Measurements from ENCODE around the gene UNC93B1.
A peak's percentile ranks its signal among the peaks of the same experiment; 100 is the strongest.

Gene UNC93B1

DNA sequence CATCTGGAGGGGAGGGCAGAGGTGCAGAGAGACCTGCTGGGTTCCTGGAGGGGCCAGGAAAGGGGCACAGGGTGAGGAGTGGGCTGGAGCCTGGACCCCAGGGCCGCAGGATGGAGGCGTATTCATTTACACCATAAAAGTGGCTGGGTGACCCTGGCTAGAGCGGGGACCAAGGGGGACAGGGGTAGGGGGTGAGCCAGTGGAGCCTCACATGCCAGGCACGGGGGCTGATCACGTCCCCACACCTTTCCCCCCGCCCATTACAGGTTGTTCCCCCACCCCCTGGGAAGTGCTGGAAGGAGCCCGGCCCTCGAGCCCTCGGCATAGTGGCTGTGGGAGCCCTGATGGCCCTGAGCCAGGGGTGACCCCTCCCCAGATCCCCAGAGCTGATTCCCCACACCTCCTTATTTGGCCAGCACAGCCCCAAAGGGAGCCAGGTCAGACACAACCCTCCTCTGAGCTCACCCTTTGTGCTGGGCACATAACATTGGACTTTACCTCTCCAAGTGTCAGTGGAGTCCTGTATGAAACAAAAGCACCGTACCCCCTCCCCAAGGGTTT lies 35.7 kb upstream of the UNC93B1 start:
- peak in 1 of 2 experiments; percentile 27 for DNase-seq

DNA sequence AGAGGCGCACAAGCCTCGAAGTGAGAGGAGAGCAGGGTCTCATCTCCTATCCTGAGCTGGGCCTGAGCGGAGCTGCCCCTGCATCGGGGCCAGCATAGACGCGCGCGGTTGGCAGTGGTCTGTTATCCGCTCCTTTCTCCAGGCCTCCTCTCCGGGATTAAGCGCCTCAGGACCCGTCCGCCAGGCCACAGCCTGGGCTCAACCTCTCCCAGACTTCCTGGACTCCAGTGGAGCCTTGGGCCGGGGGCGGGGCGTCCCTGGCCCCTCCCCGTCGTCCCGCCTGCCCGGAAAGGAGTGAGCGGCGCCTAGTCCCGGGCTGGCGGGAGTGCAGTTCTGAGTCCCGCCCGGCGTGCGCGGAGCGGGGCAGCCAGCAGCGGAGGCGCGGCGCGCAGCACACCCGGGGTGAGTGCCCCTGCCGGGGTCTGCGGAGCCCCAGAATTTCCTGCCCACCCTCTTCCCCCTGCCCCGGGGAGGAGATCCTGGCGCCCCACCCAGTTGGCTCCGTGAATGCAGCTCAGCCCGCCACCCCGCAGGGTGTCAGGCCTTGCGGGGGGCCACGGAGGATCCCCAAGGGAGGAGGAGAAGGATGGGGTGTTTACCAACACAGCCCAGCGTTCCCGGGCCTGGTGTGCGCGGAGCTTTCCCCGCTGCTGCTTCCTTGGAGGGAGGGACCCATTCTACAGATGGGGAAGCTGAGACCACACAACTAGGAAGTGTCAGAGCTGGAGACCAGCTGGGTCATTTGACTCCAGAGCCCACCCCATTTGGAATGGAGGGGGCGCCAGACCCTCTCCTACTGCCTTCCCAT lies 35.0 kb upstream of the UNC93B1 start, which contains the start of gene TCIRG1:
Gene TCIRG1, plus strand, starts transcription at position 308 of the 808 bp plus-strand sequence. CDS start 2,247 bp downstream, outside the sequence.
- peak; percentile 75 to 78 for DNase-seq

DNA sequence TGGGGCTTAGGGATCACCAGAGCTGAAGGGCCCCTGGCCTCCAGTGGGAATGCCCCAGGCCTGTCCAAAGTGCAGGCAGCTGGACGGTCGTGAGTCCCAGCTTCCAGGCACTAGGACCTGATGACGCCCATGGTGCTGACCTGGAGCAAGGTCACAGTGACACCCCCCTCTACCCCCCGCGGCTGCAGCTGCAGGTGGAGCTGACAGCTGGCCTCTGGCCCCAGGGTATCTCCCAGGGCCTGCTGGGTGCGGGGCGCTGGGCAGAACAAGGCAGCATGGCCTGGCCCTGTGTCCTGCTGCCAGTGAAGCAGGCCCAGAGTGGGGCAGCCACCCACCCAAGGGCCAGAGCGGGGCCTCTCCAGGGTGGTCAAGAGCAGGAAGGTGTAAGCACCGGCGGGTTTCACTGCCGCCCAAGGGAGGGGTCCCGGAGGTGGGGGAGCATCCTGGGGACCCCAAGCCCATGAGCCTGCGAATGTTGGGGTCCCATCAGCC lies 34.4 kb upstream of the UNC93B1 start:
- no peak for DNase-seq

DNA sequence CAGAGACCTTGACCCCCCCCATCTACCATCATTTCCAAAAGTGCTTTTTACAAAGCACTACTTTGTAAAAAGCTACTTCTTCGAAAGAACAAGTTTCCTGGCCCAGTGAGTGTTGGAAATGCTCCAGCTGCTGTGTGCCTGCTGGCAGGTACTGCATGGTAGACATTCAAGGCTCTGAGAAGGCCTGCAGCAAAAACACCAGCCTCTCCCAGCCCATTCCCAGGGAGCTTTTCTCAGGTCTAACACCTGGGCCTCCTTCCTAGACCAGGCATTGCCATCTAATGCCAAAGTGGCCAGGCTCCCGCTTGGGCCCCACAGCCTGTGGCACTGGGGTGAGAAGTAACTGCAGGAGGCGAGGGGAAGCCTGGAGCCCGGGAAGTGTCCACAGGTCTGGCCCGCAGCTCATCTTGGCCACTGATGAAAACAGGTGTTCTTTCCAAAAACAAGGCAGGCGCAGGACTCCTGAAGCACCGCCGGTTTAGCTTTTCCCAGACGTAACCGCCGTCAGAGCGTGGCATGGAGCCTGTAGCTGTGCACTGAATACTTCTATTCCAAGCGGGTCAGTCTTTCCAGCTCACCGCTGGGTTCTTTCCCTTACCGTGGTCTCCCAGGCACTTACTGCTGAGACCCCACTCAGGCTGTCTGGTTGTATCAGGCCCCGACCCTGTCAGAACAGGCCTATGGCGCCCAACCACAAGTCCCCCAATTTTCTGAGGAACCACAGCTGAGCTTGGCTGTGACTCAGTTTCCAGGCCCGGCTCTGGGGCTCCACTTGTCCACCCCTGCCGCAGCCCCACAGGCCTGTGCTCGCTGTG lies 33.7 kb upstream of the UNC93B1 start:
- DNase-seq: peak in 1 of 2 experiments; percentile 23

DNA sequence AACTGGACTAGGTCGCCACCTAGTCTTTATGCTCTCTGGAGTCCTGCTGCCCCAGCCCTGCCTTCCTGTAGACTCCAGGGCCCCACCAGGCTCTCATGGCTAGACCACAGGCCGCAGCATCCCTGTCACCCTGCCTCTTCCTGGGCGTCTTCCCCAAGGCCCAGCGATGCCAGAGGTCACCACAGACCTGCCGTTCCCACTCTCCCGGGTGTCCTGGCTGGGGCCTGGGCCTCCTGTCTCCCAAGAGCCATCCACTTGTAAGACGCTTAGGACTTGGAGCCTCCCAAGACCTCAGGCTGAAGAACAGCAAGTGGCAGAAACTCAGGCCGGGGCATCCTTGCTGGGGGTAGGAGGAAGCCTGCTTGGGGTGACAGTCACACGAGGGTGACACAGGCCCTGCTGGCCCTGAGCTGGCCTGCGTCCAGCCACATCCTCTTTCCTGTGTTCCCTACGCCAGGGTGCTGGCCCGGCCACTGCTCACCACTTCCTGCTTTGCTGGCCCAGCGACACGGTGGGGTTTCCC lies 32.9 kb upstream of the UNC93B1 start:
- DNase-seq: peak; percentile 31 to 44

DNA sequence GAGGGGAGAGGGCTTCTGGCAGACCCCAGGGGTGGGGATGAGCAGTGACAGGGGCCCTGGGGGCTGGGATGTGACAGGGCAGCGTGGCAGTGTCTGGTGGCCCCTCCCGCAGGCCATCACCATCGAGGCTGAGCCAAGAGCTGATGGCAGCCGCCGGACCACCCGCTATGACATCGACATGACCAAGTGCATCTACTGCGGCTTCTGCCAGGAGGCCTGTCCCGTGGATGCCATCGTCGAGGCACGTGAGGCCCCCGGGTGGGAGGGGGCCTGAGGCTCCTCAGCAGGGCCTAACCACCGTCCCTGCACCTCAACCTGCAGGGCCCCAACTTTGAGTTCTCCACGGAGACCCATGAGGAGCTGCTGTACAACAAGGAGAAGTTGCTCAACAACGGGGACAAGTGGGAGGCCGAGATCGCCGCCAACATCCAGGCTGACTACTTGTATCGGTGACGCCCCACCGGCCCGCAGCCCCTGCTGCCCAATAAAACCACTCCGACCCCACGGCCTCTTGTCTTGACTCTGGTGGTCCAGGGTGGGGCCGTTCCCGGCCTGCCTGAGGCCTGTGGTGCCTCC lies 32.3 kb upstream of the UNC93B1 start:
- DNase-seq: no peak

DNA sequence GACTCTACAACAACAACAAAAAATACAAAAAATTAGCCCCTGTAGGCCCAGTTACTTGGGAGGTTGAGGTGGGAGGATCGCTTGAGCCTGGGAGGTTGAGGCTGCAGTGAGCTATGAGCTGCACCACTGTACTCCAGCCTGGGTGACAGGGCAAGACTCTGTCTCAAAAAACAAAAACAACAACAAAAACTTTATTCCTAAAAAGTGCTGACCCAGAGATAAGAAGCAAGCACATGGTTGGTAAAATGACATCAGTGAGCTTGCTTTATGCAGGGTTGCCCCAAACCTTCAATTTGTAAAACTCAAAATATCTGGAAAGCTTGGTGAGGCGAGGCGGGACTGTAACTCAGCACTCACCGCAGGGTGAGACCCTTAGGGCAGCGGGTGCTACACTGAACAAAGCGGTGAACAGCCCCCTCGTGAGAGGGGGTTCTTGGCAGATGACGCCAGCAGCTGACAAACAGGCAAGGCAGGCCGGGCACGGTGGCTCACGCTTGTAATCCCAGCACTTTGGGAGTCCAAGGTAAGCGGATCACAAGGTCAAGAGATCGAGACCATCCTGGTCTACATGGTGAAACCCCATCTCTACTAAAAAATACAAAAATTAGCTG lies 31.5 kb upstream of the UNC93B1 start:
- DNase-seq: no peak

DNA sequence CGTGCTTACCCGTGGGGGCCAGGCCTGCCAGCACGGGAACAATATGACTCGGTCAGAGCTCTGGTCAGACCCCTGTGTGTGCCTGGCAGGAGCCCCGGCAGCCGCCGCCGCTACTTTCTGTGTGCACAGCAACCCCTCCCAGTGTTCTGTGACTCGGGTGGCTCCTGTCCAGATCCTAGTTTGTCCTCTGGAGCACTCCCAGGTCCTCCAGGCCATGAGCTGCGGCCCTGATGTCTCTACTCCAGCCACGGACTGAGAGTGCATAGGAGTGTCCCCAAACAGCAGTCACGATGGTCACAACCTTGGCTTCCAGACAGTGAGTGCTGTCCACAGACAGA lies 29.8 kb upstream of the UNC93B1 start:
- no peak for DNase-seq

DNA sequence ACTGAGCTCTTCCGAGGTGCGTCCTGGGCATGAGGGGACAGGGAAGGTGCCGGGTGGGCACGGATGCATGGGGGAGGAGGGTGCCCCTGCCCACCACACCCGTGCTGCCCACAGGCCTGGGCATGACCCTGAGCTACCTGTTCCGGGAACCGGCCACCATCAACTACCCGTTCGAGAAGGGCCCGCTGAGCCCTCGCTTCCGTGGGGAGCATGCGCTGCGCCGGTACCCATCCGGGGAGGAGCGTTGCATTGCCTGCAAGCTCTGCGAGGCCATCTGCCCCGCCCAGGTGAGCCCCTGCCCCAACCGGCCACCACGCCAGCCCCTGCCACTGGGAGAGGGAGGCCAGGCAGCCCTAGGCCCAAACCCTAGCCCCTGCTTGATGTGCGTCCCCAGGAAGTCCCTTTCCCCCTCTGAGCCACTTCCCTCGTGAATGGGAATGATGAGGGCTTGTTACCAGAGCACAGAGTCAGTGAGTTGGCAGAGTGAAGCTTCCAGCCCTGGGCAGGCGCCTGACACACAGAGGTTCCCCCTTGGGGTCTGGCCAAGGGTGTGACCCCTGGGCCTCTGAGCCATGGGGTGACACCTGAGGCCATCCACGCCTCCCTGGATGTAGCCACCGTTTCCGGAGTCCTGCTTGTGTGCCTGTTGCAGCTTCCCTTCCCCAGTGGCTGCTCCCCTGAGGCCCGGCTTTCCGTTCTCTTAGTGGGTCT lies 29.3 kb upstream of the UNC93B1 start:
- no peak for DNase-seq

DNA sequence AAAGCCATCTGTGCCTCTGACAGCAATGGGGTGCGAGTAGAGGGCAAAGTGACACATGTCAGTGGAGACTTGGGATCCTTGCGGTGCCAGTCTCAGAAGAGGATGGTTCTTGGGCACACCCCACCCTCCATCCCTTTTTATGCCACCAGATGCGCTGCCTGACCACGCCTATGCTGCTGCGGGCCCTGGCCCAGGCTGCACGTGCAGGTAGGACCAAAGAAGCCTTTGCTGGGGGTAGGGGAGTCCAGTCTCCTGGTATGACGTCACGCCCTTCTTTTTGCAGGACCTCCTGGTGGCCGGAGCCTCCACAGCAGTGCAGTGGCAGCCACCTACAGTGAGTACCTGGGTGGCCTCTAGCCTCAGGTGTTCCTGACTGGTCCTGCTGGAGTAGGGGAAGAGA lies 28.1 kb upstream of the UNC93B1 start:
- DNase-seq: no peak

DNA sequence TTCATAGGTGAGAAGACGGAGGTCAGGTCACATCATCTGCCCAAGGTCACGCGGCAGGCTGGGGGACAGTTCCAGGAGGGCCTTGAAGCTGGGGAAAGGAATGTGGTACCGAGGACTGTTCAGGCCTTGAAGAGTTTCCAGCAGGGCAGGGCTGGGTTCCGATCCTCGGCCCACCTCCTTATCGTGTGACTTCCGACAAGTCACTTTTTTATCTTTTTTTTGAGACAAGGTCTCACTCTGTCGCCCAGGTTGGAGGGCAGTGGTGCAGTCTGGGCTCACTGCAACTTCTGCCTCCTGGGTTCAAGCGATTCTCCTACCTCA lies 27.2 kb upstream of the UNC93B1 start:
- peak; percentile 23 to 26 for DNase-seq

DNA sequence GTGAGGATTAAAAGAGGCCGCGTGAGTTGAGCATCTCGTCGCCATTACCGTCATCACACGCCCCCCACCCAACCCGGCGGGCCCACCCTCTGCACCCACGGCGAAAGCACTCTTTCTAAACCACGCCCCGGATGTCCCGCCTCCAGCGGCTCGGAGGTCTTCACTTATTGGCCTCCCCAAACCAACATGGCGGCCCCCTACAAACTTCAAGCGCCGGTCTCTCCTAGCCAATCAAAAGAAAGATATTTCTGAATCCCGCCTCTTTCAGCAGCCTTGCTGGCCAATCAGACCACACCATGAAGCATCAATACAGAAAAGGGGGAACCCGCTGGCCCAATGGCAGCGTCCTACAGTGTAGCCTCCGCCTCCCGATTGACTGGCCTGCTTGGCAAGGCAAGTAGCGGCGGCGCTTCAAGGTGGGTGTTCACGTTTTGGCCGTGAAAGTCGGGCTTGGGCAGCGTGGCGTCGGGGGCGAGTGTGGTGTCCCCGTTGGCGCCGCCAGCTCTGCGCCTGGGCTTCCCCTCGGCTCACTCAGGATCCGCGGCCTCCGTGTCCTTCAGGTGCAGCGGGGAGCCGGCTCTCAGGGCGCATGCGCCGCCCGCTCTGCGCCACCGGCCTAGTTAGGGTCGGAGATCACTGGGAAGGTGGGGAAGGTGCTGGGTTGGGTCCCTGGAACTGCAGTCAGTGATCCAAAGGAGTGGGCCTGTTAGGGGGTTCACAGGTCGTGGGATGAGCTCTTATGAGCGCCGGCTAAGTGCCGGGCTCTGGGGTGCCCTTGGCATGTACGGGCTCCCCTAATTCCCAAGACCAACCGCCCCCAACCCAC lies 26.6 kb upstream of the UNC93B1 start, which contains the start of gene NDUFS8:
Gene NDUFS8, plus strand, starts transcription at position 364 of the 826 bp plus-strand sequence. CDS start 1,471 bp downstream, outside the sequence.
- DNase-seq: peak; percentile 99

DNA sequence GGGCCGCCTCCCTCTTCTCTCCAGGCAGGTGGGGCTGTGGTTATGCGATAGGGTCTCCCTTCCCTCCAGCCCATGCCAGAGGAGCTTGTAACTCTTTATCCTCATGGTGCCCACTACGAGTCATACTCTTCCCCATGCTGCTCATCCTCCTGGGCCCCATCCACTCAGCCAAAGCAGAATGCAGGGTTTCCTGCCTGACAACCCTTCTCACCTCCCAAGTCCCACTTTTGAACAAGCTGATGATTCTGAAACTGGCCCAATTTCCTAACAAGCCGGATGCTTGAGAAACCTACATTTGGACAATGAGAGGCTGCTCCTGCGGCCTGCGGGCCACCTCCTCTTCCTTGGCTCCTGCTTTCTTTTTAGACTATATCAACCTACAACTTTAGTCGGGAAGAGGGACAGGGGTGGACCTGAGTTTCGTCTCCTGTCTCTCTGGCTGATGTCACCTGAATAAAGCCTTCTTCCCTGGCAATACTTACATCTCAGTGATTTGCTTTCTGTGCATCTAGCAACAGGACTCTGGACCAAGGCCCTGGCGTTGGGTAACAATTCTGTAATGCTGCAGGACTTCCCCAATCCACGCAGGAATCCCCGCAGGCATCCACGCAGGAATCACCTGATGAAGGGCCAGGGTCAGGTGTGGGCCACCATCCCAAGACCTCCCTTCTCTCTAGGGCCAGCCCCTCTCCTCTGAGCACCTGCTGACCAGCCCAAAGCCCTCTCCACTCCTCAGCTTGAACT lies 25.1 kb upstream of the UNC93B1 start:
- no peak for DNase-seq

DNA sequence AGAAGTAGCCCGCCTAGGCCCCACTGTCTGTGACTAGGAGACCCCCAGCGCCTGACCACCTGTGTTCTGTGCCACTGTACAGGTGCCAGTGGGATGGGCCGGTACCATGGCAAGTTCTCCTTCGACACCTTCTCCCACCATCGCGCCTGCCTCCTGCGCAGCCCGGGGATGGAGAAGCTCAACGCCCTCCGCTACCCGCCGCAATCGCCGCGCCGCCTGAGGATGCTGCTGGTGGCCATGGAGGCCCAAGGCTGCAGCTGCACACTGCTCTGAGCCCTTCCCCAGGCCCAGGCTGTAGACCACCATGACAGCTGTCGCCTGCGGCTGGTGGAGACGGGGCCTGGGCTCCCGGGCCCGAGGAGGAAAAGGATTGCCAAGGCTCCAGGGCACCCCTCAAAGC lies 23.8 kb upstream of the UNC93B1 start:
- no peak for DNase-seq

DNA sequence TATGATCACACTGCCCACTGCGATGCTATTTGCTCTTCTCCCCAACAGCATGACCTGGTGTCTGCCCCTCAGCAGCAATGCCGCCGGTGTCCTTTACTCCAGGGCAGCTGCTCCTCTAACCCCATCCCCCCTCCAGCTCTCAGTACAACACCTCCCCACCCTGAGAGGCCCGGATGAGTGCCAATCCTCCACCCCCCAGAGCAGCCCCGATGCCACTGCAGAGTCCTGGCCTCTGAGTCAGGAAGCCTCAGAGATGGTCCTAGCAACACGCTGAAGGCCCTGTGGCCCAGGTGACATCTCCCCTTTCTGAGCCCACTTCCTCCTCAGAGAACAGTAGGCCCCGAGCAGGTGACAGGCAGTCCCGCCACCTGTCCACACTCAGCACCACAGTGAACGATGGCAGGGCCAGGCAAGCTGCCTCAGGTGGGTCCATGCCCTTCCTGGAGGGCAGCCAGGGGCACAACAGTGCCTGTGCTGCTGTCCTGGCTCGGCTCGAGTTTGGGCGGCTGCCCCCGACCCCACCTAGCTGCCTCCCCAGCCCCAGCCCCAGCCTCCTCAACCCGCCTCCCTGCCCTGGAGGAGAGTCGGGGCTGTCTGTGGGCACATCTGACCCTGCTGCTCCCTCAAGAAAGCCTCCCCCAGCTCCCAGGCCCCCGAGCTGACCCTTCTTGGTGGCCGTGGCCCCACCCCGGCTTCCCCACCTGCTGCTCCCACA lies 22.7 kb upstream of the UNC93B1 start:
- no peak for DNase-seq

DNA sequence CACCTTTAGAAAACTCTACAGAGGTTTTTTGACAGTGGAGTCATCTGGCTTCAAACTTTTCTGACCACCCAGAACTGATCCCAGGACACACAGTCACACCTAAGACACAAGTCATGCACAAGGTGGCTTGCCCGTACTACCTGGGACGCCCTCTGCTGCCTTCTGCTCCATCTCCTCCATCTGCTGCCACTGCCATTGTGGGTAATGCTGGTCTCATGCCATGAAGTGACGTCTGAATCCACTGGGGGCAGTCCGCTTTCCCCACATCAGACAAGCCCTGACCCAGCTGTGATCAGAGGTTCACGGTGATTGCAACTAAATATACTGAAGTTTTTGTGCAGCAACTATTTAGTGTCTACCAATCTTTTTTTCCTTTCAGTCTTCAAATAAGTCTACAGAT lies 21.1 kb upstream of the UNC93B1 start:
- no peak for DNase-seq

DNA sequence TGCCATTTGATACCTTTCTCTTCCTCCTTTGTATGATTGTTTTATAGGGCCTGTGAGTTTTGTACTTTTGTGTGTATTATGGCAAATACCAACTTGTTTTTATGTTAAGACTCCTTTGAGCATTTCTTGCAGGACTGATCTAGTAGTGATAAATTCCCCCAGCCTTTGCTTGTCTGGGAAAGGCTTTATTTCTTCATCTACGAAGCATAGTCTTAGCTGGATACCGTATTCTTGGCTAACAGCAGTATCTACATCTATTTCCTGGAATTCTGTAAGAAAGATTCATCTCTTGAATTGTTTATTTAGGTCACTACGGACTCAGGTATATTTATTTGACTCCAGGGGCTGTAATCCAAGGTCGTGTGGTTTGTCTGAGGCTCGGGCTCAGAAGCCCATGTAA lies 20.6 kb upstream of the UNC93B1 start:
- DNase-seq: no peak

DNA sequence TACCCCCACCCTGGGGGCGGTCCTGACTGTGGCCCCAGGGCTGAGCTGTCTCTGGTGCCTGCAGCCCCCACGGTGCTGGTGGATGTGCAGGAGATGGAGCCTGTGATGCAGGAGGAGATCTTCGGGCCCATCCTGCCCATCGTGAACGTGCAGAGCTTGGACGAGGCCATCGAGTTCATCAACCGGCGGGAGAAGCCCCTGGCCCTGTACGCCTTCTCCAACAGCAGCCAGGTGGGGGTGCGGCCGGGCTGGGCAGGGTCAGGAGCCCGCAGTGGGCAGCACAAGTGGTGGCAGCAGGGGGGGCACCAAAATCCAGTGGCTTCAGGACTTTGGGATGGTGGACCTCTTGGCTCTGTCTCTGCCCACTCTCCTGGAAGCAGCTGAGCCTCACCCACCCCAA lies 18.6 kb upstream of the UNC93B1 start:
- DNase-seq: no peak

DNA sequence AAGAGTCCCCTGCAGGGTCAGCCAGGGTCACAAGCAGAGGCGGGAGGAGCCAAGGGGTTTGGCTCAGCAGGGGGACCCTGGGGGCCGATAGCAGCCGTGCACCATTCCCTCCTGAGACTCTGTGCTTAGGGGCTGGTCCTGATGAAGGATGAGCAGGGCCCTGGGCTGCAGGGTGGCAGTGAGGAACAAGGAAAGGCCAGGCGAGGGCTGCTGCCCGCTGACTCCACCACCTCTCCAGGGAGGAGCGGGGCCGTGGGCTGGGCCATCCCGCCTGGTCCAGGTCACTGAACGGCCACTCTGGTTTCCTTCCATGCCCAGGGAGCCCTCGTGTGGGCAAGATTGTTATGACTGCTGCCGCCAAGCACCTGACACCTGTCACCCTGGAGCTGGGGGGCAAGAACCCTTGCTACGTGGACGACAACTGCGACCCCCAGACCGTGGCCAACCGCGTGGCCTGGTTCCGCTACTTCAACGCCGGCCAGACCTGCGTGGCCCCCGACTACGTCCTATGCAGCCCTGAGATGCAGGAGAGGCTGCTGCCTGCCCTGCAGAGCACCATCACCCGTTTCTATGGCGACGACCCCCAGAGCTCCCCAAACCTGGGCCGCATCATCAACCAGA lies 17.4 kb upstream of the UNC93B1 start:
- no peak for DNase-seq

All from activated CD4-positive, alpha-beta T cell treated with anti-CD3 and anti-CD28 coated beads, Interleukin-2, amount 50 U/mL, for 48 hours (primary cell).